Muscle of arm (tissue), 12 donors: Measurements from ENCODE around the gene C5. TPM values are rescaled to one million over a fixed set of nuclear protein-coding genes. Genes with fewer than 3 reads are reported as not detected.

Experiments used
- DNase-seq: peaks from one replicate; pipeline ENCODE4 v3.0.0-alpha.2; 2013
- polyA plus RNA-seq, 12 donors: library from polyadenylated mRNA; unstranded; fragments of 120-200 nt; gene quantifications; one replicate each; pipeline ENCODE4 v1.2.1, GENCODE V29; 2013; ENCODE audit not compliant: insufficient read length in 12 of 12

Gene C5
- polyA plus RNA-seq, 12 donors = 5.0 to 13.7 (median 9.1) TPM; not detected in 1

DNA sequence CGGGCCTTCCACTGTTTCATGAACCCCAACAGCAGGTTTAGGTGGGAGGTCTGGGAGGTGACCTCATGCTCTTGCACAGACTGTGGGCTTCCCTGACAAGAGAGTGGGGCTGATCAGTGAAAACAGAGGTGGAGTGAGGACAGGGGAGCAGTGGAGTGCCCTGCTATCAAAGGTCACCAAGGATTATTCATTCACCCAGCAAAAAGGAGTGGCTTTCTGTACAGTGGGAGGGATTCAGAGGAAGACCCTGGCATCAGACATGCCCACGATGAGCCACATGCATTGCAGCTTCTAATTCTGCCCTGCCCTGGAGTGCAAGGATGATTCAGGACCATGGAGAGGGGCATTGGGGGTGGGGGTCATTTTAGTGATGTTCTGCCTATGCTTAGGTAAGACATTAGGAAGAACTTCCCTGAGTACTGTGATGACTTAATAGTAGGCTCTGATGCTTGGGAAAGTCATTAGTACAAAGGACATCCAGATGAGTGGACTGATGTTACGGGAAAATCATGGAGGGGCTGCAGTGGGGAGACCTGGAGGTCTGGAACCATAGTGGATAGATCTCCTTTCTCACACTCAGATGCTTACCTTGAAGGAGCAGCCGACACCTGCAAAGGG, 136.3 kb downstream of the C5 start:
- no peak for DNase-seq

DNA sequence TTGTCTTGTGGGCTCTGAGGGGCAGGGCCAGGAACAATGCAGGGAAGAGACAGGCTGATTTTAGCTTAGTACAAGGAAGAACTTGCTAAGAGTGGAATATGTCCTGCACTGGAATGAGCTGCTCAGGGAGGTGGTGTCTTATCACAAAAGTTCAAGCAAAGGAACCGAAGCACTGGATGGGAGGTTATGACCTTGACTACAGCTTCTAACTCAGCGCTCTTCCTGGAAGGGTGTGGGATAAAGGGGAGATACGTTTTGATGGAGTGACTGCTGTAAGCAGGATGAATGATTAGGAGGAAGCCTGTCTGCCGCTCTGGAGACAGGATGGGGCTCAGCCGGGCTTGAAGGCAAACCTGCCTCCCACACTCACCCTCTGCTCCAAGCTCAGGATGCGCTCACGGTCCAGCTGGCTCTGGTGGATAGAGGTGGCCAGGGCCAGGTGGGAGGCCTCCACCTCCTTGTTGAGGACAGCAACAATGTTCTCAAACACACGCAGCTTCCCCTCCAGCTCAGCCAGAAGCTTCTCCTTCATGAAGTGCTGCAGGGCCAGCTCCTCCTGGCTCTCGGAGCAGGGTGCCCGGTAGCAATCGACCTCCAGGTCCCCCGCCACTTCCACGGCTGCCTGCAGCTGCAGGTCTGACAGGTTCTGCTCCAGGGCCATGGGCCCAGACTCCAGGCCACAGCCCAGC, 137.0 kb downstream of the C5 start:
- DNase-seq = no peak

DNA sequence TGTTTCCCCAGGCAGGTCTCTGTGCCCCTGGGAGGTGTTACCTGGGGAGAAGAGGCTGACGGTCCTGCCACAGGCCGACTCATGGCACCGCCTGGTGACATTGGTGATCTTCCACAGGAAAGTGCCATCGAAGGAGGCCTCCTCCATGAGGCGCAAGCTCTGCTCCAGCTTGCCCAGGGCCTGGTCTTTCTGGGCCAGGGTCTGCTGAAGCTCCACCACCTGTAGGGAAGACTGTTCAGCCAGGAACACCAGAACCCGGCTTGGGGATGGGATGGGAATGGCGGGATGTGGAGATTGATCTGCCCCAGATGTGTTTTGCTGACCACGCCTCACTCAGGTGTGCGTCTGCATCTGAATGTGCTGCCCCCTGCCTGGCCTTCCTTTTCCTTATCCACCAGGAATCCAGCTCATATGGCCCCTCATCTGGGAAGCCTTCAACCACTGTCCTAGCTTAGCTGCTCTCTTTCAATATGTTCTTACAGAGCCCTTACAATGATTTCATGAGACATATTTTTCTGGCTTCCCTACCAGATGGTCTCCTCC, 138.7 kb downstream of the C5 start:
- no peak for DNase-seq

DNA sequence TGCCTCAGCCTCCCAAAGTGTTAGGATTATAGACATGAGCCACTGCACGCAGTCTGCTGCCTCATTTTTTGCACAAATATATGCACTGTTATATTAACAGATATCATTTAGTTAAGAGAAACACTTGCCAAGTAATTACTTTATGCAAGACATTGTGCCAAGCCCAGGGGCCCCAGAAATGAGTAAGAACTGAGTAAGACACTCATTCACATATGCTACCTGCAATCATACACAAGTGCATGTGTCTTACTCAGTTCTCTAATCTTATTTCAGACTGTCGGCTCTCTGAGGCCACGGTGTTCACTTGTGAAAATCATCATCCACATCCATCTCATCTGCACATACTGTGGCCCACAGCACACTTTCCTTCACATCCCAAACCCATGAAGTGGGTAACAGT, 139.4 kb downstream of the C5 start:
- no peak for DNase-seq

DNA sequence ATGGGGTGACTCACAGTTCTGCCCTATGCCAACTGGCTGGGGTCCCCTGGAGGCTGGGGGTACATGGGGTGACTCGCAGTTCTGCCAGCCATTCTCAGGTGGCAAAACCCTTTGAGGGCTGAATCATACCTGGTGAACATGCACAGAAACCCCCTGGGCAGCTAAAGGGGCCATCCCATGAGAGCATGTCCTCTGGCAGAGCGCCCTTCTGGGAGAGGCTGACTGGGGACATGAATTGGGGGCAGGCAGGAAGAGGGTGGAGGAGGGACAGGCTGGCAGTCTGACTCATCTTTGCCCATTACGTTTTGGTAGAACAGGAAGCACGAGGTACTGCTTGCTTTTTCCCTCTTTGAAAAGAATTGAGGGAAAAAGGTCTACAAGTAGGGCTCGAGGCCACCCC, 140.2 kb downstream of the C5 start:
- DNase-seq = no peak

DNA sequence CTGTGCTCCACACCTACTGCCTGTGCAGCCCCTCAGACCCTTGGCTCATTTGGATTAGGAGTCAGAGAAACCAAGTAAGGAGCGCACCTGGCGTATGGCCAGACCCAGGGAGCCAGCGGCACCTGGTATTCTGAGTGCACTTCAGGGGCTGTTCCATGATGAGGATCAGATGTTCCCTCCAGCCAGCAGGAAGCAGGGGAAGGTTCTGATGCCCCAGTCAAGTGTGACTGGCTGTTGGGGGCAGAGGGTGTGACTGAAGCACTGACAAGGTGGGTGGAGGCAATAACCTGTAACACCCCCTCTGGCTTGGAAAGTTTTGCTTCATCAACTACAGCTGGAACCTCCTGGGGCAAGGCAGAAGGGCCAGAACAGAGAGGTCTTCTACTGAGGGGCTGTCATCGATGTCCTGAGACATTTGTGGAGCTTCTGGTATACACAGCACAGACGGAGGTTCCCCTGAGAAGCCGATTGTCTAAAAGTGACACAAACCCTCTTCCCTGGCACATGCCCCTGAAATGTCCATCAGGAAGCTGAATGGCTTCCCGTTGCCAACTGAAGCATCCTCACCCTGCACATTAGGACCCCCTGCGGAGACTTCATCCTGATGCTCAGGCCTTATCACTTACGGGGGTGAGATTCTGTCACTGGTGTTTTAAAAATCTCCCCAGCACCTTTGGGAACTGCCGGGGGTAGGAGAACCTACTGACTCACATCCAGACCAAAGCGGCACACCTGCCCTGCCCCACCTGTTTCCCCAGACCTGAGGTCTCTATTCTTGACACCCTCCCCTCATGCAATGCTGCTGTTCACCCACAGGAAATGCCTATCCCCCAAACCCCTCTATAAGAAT, 144.5 kb downstream of the C5 start:
- no peak for DNase-seq

DNA sequence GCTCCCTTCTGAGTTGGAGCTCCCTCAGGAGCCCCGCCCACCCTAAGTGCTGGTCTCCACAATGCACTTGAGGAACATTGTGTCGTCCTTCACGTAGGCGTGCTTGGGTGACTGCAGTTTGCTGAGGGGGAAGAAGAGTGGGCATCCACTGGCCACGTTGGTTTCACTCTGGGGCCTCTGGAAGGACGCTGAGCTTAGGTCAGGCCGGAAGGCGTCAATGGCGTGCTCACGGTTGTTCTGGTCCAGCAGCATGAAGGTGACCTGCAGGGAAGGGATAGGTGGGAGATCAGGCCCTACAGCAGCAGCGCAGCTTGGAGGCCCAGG, 145.1 kb downstream of the C5 start:
- no peak for DNase-seq

DNA sequence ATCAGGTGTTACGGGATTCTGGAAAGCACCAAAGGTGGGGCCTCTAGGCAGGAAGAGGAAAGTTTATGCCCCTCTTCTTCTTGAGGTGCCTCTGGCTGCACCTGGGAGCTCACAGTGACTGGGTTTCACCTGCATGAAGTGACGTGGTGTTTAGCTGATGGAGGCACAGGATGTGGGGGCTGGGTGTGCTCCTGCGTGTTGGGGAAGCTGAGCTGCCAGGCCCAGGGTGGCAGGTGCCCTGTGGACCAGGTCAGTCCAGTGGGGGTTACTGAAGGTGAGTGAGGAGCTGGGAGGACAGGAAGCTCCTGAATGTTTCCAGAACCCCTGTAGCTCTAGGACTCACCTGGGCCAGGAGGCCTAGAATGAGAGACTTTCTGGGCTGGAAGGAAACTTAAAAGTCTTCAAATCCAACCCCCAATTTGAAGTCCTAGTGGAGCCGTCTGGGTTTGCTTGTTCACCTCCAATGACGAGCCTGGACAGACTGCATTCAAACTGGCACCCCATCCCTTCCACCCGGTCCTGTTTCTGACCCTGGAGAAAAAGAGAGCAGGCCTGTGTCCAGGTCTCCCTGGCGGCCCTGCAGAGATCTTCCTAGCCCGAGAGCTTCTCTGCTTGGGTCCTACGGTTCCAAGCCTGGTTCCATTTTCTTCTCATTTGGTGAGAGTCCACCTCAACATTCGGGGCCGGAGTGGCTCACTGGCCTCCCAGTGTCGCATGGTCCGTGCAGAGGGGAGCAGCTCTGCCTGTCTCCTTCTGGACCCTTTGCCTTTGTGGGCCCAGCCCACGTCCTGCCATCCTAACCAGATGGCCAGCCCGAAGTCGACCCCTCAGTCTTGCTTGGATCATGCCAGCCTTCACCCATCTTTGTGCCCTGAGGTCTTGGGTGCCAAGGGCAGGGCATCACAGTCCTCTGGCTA, 145.8 kb downstream of the C5 start:
- no peak for DNase-seq

DNA sequence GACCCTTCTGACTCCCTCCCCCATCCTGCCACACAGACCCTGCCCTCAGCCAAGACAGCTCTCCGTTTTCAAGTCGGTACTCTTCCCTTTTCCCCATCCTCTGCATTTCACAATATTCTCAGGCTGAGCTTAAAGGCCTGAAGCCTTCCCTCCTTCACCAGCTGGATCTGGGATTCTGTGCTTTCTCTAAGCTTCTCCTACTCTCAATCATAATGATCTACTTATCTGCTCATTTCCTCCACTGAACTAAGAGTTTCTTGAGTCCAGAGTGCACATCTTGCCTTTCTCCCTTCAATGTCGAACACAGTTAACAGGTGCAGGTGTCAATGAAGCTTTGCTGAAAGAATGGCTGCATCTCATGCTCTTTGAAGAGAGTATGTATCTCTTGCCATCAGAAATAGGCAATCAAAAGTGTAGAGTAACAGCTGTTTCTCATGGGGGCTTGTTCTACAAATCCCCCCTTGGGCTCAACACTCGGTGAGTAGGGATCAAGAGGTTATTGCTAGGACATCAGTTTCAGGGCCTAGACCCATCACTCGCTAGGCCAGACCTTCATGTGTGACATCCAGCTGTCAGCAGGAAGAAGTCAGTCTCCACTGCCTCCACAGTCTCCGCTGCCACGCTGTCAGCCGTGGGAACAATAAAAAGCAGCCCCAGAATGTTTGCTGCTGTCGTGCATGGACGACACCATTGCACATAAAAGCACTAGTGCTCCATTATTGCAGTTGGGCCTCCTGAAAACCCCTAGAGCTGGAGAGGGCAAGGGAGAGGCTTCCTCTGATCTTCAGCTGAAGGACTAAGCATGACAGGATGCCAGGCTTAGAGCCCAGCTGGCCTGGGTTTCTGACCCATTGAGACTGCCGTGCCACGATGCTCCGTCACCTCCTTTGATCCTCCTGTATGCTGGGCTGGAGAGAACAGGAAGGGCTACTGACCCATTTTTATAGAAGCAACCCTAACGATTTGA, 147.2 kb downstream of the C5 start:
- no peak for DNase-seq

Other genes with a start within 250 kb of the C5 start
- gene PSMD5, start 207.4 kb downstream of the C5 start, polyA plus RNA-seq = 10 to 100 TPM in 11 of 12 donors, not detected in 1; 19.9 to 35.6 (median 25.6) TPM
- gene PHF19, start 173.1 kb downstream of the C5 start, polyA plus RNA-seq = 10 to 100 TPM in 11 of 12 donors, not detected in 1; 30.2 to 60.8 (median 36.6) TPM
- gene TRAF1, start 123.5 kb downstream of the C5 start, polyA plus RNA-seq = 1 to 10 TPM in 11 of 12 donors, not detected in 1; 2.8 to 7.3 (median 4.0) TPM
- gene CNTRL, start 24.7 kb upstream of the C5 start, polyA plus RNA-seq = 10 to 100 TPM in 11 of 12 donors, not detected in 1; 13.6 to 43.6 (median 20.3) TPM
- gene RAB14, start 151.6 kb upstream of the C5 start, polyA plus RNA-seq = 10 to 100 TPM in 11 of 12 donors, not detected in 1; 51.5 to 77.2 (median 62.0) TPM
- 100 to 1,000 TPM; 210 to 597 (median 263) TPM for gene GSN, start 217.9 kb upstream of the C5 start, polyA plus RNA-seq